Esophagus (tissue), 2 donors: Measurements from ENCODE around the gene OR10V1. TPM values are rescaled to one million over a fixed set of nuclear protein-coding genes. Genes with fewer than 3 reads are reported as not detected.

Source experiments
- H3K27ac ChIP-seq, 2 donors: one replicate each; pipeline ENCODE4 v1.5.1; 2013; ENCODE audit warnings: low read depth in 2 of 2, mild to moderate bottlenecking in 2 of 2, inconsistent platforms in 1 of 2, low read length in 1 of 2, moderate library complexity in 1 of 2
- H3K27me3 ChIP-seq, 2 donors: one replicate each; pipeline ENCODE4 v1.6.1; 2013; ENCODE audit warnings: low read length in 2 of 2, control low read depth in 1 of 2, mild to moderate bottlenecking in 1 of 2; ENCODE audit not compliant: insufficient read depth in 2 of 2, control insufficient read depth in 1 of 2
- H3K36me3 ChIP-seq, 2 donors: one replicate each; pipeline ENCODE4 v1.6.1; 2013; ENCODE audit warnings: low read length in 1 of 2; ENCODE audit not compliant: control insufficient read depth in 2 of 2, insufficient read depth in 2 of 2
- H3K4me1 ChIP-seq, 2 donors: one replicate each; pipeline ENCODE4 v1.6.1; 2013; ENCODE audit warnings: low read length in 1 of 2; ENCODE audit not compliant: control insufficient read depth in 2 of 2, insufficient read depth in 2 of 2
- H3K4me3 ChIP-seq, 2 donors: one replicate each; pipeline ENCODE4 v1.5.1; 2013; ENCODE audit warnings: low read length in 2 of 2, mild to moderate bottlenecking in 2 of 2, low read depth in 1 of 2, moderate library complexity in 1 of 2
- H3K9me3 ChIP-seq, 2 donors: one replicate each; pipeline ENCODE4 v1.6.1; 2013; ENCODE audit warnings: mild to moderate bottlenecking in 2 of 2, low read depth in 1 of 2, low read length in 1 of 2, moderate library complexity in 1 of 2; ENCODE audit not compliant: control insufficient read depth in 2 of 2, insufficient read depth in 1 of 2
- WGBS, 2 donors: extraction: QIAGEN DNeasy Blood & Tissue Kit; methylation state at CpG; one replicate each; pipeline ENCODE4 v1.1.7; 2013; 5-methylcytosine and 5-hydroxymethylcytosine counted together
- polyA plus RNA-seq, 2 donors: library from polyadenylated mRNA; stranded (reverse); fragments of 200-250 nt; gene quantifications; one replicate each; pipeline ENCODE4 v1.2.3, GENCODE V29; 2013
- donor health status: healthy with polysubstance abuse.
- donor health status: Bipolar disorder and iron deficiency.

OR10V1 gene
- polyA plus RNA-seq, 2 donors = not detected

DNA sequence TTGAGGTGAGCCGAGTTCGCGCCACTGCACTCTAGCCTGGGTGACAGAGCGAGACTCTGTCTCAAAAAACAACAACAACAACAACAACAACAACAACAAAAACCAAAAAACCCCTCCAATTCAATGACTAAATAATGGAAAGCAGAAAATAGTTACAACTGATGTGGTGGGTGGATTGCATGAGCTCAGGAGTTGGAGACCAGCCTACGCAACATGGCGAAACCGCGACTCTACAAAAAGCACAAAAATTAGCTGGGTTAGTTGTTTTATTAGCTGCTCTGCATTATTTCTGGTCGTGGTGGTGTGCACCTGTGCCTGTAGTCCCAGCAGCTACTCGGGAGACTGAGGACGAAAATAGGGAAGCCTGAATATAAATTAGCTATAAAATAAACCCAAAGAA is 42.2 kb downstream of the OR10V1 start:
- H3K4me1 ChIP-seq = no peaks in the 10 kb centered on the region
- H3K36me3 ChIP-seq = no peaks in the 10 kb centered on the region
- no peak overlapping the region for H3K4me3 ChIP-seq
- no peaks in the 10 kb centered on the region for H3K9me3 ChIP-seq
- no peak overlapping the region for H3K27ac ChIP-seq
- 94 to 95% methylated on average over 11 of the region's 11 CpGs for WGBS, 2 donors
- no peaks in the 10 kb centered on the region for H3K27me3 ChIP-seq

DNA sequence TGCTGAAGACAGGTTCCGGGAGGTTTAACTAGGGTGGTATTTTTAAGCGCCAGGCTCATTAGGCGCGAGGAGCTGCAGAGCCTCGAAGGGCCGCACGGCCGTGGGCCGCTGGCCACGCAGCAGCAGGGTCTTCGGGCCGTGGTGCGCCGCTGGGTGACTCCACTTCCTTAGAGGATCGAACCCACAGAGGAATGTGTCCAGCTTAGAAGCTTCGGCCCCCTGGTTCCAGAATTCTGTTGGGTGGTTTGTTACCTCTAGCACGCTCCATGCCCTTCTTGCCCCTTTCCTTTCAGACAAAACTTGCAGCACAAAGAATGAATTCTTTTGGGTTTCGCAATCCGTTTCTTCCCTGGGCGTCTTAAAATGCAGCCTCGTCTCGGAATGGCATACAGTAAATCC is 44.0 kb downstream of the OR10V1 start:
- Histone ChIP-seq H3K4me1 (no peaks in the 10 kb centered on the region), H3K27ac (peak overlapping the region; percentile 99 to 100), H3K27me3 (no peaks in the 10 kb centered on the region), H3K9me3 (no peaks in the 10 kb centered on the region), H3K36me3 (peaks cover 0 to 3% of the 10 kb centered on the region in 2 donors), H3K4me3 (peak overlapping the region; percentile 61 to 93)
- WGBS, 2 donors = 4 to 5% methylated on average over 22 of the region's 22 CpGs

GRCh38 chr11:59668950-59669610 is 44.6 kb downstream of the OR10V1 start, which contains the start of gene PATL1:
Gene PATL1, minus strand, starts transcription at chr11:59669037. Its CDS starts 142 bp downstream, at chr11:59668895.
- no peaks in the 10 kb centered on the region for H3K4me1 ChIP-seq
- H3K9me3 ChIP-seq = no peaks in the 10 kb centered on the region

GRCh38 chr11:59668188-59668949 is 45.3 kb downstream of the OR10V1 start:
- Histone ChIP-seq H3K27me3 (no peaks in the 10 kb centered on the region), H3K27ac (peak overlapping the region; percentile 82 to 93), H3K36me3 (peaks cover 0 to 5% of the 10 kb centered on the region in 2 donors), H3K4me1 (no peaks in the 10 kb centered on the region), H3K4me3 (peak overlapping the region; percentile 78 to 93), H3K9me3 (no peaks in the 10 kb centered on the region)
- WGBS, 2 donors = 0% methylated on average over 24 to 39 of the region's 39 CpGs

More at GRCh38 chr11:59668950-59669610, 44.6 kb downstream of the OR10V1 start, which contains the start of gene PATL1:
- Histone ChIP-seq H3K36me3 (peaks cover 0 to 5% of the 10 kb centered on the region in 2 donors), H3K27me3 (no peaks in the 10 kb centered on the region), H3K4me3 (peak within 1 kb of the TSS; percentile 78 to 93), H3K27ac (peak within 1 kb of the TSS; percentile 99 to 100)
- 0% methylated on average over 39 to 68 of the region's 68 CpGs for WGBS, 2 donors

DNA sequence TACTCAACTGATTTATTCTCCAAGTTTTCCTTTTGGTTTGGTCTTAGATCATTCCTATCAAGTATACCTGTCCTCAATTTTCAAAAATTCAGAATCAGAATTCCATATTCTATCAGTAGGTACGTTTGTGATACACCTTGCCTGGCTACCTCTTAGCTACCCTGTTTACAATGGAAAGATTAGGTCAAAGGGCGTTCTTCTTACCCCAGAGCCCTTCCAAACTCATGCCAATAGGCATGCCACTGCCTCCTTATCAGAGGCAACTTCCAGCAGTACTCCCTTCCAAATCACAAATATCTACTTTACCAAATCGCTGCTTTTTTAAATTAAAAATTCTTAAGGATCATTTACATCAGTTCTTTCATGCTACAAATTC is 45.8 kb downstream of the OR10V1 start:
- Histone ChIP-seq H3K4me1 (no peaks in the 10 kb centered on the region), H3K27ac (peak overlapping the region in 1 of 2 donors; percentile 82), H3K4me3 (peak overlapping the region; percentile 78 to 93), H3K9me3 (no peaks in the 10 kb centered on the region), H3K36me3 (peaks cover 0 to 5% of the 10 kb centered on the region in 2 donors), H3K27me3 (no peaks in the 10 kb centered on the region)
- WGBS, 2 donors = 23 to 25% methylated on average over 3 of the region's 3 CpGs

DNA sequence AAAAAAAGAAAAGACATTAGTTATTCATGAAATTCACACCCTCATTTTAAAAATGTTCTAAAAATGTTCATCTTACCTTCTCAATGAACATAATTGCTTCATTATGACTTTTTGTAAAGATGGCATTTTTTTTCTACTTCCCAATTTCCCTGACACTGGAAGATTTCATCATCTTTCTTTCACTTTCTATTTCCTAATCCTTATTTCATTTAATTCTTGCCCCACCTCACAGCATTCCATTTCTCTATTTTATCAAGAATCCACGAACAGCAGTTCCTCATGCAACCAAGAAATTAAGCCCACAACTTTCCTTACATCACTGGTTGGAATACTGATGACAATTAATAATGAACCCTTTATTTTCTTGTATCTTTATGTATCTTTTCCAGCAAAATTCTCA is 46.7 kb downstream of the OR10V1 start:
- H3K4me1 ChIP-seq = no peaks in the 10 kb centered on the region
- H3K27me3 ChIP-seq = no peaks in the 10 kb centered on the region
- no peak overlapping the region for H3K4me3 ChIP-seq
- H3K9me3 ChIP-seq = no peaks in the 10 kb centered on the region
- WGBS, 2 donors = 29 to 41% methylated on average over 1 of the region's 1 CpG
- H3K36me3 ChIP-seq = peaks cover 0 to 5% of the 10 kb centered on the region in 2 donors
- H3K27ac ChIP-seq = no peak overlapping the region

Other genes with a start within 250 kb of the OR10V1 start
- gene OR4D10, start 240.5 kb downstream of the OR10V1 start, polyA plus RNA-seq = not detected
- gene OR4D11, start 210.3 kb downstream of the OR10V1 start, polyA plus RNA-seq = not detected
- gene OR4D9, start 202.3 kb downstream of the OR10V1 start, polyA plus RNA-seq = not detected
- 10 to 100 TPM in 1 of 2 donors, 1 to 10 TPM in 1; 7.5 to 13.6 TPM for gene OSBP, start 98.1 kb downstream of the OR10V1 start, polyA plus RNA-seq
- 10 to 100 TPM in 1 of 2 donors, 1 to 10 TPM in 1; 7.3 to 12.6 TPM for gene PATL1, start 44.8 kb downstream of the OR10V1 start, polyA plus RNA-seq
- gene STX3, start 41.5 kb upstream of the OR10V1 start, polyA plus RNA-seq = 10 to 100 TPM in 1 of 2 donors, 1 to 10 TPM in 1; 8.9 to 10.6 TPM
- 10 to 100 TPM; 44.8 to 58.1 TPM for gene MRPL16, start 96.9 kb upstream of the OR10V1 start, polyA plus RNA-seq
- gene CBLIF, start 131.7 kb upstream of the OR10V1 start, polyA plus RNA-seq = under 1 TPM; 0.07 to 0.24 TPM
- gene TCN1, start 152.6 kb upstream of the OR10V1 start, polyA plus RNA-seq = 10 to 100 TPM in 1 of 2 donors, 1 to 10 TPM in 1; 6.9 to 10.9 TPM
- not detected for gene OOSP3, start 164.9 kb upstream of the OR10V1 start, polyA plus RNA-seq
- not detected for gene OOSP1, start 224.6 kb upstream of the OR10V1 start, polyA plus RNA-seq